NCI-H2227 treated with DMSO at 0.1 percent for 48 hours (cell line): ENCODE measurements around the gene ITGA11.

Source experiments
- DNase-seq: peaks from one replicate; lab custom pipeline; 2025; lab: John Stamatoyannopoulos, UW

Gene ITGA11

DNA sequence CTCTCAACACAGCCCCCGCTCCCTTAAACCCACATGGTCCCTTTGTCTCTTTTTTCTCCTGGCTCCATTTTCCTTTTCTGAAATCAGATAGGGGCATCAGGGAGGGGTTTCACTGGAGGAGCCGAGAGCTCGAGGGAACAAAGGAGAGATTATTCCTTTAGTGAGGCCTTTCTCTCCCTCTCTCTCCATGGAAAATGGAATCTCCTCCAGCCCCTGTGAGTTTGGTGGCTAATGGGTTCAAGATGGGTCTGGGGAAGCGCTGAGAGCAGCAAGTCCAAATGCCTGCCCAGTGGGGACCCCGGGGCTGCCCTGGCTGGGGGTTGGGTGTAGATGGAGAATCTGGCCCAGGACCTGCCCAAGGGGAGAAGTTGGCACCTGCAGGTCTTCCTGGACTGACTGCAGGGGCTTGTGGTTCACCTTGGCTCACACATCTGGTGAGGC is 56.8 kb downstream of the ITGA11 start:
- DNase-seq: no peak

DNA sequence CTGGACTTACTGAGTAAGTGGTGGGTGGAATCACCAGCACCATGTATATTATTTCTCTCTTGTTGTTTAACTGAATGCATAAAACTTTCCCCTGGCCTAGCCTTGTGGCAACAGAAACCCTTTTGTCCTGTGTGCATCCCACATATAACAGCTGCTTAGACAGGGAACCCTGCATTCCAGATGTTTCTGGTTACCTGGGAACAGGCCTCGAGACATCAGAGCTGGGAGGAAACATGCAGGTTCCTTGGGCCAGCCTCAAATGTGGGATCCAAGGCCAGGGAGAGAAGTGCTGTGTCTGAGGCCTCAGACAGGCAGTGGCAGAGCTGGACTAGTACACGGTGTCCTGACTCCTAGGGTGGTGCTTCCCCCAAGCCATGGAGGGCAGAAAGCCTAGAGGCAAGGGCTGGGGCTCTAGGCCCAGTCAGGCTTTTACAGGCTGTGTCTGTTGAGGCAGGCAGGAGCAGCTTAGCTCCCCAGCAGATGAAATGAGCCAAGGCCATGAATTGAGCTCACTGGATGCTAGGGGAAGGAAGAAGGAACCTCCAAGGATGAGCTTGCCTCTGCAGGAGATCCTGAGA is 57.7 kb downstream of the ITGA11 start:
- no peak for DNase-seq

- DNase-seq: no peak
Measured at GRCh38 chr15:68373028-68373427, 58.9 kb downstream of the ITGA11 start.

DNA sequence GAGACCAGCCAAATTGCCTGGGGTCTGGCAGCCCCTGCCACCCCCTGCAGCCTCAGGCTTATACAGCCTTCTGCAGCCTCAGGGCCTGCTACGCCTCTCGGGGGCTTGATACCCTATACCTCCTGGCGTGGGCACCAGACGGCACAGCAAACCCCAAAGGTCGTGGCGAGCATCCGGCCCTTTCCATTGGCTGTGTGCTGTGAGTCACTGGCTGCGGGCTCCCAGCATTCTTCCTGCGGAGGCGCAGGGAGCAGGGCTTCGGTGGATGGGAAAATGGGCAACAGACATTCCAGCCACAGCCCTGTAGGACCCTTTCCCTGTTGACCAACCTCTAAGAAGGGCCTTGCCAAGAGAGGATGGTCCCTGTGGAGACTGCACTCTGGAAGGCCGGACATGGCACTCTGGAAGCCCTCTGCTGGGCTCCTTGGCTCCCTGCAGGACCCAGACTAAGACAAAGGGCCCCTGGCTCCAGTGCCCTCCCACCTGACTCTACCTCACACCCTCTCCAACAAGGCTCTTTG is 59.6 kb downstream of the ITGA11 start:
- DNase-seq: no peak

DNA sequence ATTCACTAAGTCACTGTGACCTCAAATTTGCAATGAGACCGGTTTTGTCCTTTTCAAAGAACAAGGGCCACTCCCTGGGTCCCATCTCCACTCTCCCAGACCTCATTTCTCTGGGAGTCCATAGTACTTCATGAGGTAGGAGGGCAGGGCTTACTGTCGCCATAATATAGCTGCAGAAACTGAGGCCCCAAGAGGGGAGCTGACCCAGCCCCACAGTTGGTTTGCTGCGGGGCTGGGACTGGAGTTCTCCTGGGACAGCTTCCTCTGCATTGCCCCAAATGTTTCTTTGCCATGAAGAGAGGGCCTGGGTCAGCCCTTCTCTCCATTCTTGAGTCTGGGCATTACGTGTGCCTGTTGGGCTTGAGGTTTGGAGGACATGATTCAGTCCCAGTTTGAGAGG is 60.1 kb downstream of the ITGA11 start:
- no peak for DNase-seq

DNA sequence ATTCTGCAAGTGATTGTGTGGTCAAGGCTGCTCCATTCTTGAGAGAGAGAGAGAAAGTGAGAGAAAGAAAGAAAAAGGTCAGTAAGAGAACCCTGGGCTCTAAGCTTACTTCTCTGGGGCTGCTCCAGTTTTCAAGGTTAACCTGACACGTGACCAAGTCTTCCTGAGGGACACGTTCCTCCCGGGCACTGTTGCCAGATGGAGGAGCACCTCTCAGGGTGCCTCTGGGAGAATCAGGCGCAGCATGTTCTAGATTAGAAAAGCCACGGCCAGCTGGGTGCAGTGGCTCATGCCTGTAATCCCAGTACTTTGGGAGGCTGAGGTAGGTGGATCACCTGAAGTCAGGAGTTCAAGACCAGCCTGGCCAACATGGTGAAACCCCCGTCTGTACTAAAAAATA is 60.8 kb downstream of the ITGA11 start:
- DNase-seq: no peak

DNA sequence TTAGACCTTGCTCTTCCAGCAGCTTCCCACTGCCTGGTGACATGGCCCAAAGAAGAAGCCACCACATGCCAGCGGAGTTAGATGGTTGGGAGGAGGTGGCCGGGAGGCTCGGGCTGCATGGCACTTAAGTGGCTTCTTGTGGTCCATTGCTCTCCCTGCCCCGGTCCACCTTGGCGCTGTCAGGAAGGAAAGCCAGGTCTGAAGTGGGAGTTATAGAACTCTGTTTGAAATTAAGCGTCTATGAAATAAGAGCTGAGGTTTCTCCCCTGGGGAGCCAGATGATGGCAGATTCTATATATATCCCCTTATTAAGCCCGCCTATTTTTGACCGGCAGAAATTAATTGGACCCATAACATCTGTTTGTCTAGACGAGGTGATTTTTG is 61.2 kb downstream of the ITGA11 start:
- DNase-seq: no peak

- DNase-seq: no peak
Measured at GRCh38 chr15:68369931-68370767, 61.8 kb downstream of the ITGA11 start.

DNA sequence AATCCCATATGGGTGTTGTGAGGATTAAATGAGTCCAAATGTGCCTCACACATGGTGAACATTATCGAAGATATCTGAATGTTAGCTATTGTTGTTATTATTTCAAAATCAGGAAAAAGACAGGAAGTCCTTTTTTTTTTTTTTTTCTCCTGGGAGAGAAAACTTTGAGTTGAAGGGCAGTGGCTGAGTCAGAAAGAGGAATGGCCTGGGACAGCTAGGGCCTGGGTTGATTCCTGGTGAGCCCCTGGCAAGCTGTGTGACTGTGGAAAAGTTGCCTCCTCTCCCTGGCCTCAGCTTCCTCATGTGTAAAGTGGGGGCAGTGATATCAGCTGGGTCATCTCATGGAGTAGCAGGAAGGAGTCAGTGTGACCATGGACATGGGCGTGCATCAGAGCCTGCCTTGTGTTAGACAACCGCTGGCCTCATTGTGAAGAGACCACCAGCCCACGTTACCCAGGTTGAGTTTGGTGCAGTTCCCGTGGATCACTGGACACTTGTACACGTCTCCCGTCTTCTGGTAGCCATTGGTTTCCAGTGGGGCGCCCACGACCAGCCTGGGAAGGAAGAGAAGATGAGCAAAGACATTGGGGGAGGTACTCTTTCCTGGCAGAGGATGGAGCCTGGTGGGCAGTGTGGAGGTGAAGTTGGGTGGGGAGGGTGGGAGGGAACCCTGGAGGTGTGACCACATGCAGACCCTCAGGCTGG is 63.1 kb downstream of the ITGA11 start:
- no peak for DNase-seq

DNA sequence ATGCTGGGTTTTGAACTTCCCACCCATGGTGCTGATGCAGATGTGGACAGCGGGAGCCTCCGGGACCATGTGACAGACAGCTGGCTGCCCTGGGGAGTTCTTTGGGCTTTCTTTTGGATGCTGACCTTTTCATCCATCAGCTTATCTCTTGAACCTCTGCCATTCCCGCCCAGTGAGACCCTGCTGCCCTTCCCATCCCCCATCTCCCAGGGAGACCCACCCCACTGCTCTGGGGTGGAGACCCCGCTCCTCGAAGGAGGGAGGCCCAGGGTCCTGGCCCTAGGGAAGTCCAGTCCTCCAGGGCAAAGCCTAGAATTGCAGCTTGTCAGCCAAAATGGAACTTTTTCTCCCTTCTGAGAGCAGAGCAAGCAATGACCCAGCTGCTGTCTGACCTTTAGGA is 64.0 kb downstream of the ITGA11 start:
- no peak for DNase-seq

DNA sequence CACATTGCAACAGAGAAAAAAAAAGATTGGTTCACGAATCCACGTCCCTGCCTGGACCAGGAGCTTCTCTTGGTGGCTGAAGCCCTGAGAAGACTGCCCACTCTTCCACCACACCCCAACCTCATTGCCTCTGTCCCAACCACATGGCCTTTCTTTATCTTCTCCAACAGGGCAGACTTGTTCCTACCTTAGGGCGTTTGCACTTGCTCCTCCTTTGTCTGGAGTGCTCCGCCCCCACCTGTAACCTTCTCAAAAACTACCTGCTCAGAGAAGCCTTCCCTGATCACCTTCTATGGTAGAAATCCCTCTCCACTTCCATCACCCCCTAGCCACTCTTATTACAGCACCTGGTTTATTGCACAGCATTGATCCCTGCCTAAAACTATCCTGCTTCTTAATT is 64.7 kb downstream of the ITGA11 start:
- DNase-seq: no peak

GRCh38 chr15:68366314-68366713 is 65.6 kb downstream of the ITGA11 start:
- DNase-seq: no peak

DNA sequence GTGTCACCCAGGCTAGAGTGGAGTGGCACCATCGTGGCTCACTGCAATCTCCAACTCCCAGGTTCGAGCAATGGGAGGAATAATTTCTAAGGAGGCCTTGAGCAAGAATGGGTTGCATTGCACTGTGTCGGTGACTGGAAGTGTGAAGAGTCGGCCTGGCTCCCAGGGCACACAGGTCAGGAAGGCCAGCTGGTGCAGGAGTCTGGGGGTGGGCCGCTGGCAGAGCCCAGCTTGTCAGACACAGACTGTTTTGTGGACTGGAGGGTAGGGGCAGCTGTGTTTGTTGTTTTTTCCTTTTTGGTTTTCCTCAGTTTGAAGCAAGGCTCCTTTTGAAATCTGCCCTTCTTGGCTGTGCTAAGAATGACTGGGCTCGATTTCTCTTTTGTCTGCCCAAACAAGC is 66.2 kb downstream of the ITGA11 start:
- DNase-seq: no peak

DNA sequence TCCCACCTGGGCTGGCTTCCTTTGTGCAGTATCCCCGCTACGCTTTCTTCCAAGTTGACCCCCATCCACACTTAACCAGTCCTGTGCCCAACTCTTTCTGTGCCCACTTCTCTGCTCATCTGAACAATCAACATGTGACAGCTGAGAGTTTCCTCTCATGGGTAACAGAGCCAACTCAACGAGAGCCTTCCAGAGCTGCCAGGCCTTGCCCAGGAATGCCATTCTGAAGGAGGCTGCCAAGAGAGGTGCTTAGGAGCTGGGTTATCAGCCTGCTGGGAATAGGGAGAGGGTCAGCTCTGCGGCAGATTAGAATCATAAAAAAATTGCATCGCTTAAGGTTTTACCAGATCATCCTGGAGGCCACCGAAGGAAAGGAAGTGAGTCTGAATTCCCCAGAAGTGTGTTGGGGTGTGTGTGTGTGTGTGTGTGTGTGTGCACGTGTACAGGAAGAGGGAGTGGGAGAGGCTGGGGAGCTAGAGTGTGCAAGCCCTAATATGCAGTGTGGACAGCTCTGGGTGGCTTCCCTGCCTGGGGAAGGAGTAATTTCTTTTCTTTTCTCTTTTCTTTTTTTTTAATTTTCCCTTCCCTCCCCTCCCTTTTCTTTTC is 66.7 kb downstream of the ITGA11 start:
- no peak for DNase-seq

DNA sequence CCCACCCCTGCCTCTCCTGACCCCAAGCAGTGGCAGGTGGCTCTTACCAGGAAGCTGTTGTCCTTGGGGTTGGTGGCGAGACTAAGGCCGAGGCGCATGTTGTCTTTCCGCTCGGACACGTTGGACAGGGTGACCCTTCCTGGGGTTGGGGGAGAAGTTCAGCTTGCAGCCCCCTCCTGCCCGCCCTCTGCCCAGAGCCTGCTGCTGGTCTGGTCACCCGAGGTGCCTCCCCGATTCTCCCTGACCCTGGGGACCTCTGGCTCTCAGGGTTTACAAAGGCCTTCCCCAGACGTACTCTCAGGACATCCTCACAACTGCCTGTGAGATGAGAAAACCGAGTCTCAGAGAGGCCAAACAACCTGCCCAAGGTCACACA is 67.3 kb downstream of the ITGA11 start:
- DNase-seq: no peak

DNA sequence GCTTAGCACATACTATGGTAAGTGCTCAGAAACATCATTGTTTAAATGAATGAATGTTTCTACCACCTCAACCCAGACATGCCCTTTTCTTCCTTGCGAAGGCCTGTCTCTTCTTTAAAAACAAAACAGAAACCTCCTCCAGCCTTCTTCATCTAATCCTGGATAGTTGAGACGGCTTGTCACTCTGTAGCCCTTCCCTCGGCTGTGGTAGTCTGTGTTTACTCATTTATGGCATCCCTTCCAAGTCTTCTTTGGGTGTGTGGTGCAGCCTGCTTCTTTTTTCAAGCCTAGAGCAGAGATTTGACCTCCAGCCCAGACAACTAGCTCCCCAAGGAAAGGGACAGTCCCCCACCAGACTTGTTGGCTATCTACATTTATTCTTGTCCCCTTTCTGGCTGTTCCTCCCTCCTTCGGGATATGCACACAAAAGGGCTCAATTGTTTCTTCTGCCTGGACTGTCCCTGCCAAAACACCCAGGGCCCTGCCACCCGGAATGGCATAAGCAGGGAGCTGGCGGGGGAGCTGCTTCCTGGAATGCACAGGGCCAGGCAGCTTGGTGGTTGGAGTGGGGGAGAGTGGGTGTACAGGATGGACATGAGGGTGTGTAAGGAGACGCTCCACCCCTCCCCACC is 67.8 kb downstream of the ITGA11 start:
- DNase-seq: no peak

GRCh38 chr15:68363353-68363752 is 68.6 kb downstream of the ITGA11 start:
- DNase-seq: no peak

GRCh38 chr15:68362537-68363126 is 69.3 kb downstream of the ITGA11 start:
- no peak for DNase-seq

GRCh38 chr15:68360721-68361120 is 71.2 kb downstream of the ITGA11 start:
- no peak for DNase-seq

DNA sequence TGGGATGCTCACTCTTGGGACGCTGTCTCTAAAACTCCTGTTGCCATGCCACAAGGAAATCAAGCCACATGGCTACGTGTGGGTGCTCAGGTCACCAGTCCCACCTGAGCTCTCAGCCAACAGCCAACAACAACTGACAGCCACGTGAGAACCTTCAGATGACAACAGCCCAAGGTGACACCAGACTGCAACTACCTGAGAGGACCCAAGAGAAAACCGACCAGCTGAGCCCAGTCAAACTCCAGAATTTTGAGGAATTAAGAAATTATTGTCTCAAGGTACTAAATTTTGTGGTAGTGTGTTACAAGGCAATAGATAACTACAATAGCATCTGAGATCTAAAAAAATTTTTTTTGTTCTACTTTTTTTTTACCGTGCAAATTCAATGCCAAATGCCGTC is 75.2 kb downstream of the ITGA11 start:
- no peak for DNase-seq

- no peak for DNase-seq
Measured at GRCh38 chr15:68354923-68355322, 77.0 kb downstream of the ITGA11 start.

- no peak for DNase-seq
Measured at GRCh38 chr15:68354268-68354667, 77.7 kb downstream of the ITGA11 start.
